A549 treated with AZD9567 at 1 μM for 4 hours (cell line): Measurements from ENCODE around the gene POLG2. TPM values are rescaled to one million over a fixed set of nuclear protein-coding genes. Genes with fewer than 3 reads are reported as not detected.

Experiments
- total RNA-seq: library from RNA; stranded (reverse); fragments of 200-300 nt; extraction: Qiagen RNA extraction; gene quantifications from 5 replicates; pipeline ENCODE4 v1.2.3, GENCODE V29; 2022; ENCODE audit not compliant: insufficient read depth

Gene POLG2
- 17.8 to 20.4 TPM (median 18.4 TPM) in 5 replicates for total RNA-seq

DNA sequence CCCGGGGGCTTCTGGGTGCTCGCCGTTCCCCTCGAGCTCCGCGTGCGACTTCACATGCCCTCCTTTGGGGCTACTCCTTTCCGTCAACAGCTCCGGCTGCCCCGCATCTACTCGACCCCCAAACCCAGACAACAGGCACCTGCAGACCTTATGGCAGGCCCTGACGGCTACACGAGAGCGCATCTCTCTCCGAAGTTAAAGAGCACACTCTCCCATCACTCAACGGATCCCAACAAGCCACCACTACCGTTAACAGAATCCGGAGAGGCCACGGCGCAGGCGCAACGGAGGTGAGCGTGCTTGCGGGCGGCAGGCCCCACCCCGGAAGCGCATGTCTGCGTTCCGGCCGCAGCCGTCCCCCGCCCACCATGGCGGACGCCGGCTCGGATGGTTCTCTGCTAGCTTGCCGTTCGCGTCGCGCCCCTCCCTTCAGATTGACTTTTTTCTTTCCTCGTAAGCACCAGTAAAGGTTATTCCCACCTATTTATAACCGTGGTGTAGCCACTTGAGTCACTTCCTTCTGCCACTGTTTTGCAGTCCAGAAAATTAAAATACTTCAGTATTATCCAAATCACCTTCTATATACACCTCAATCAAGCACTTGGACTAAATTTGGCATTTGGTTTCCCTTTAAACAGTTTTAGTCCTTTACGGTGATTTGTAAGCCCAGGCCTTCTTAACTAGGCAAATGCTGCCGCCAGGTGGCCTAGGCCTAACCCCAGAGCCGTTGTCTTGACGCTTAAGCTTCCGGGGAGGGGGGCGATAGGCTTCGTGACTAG lies at the start of gene POLG2:
Gene POLG2 (minus strand): TSS at position 269 of the 779 bp plus-strand sequence. CDS start 86 bp downstream, at position 183.

DNA sequence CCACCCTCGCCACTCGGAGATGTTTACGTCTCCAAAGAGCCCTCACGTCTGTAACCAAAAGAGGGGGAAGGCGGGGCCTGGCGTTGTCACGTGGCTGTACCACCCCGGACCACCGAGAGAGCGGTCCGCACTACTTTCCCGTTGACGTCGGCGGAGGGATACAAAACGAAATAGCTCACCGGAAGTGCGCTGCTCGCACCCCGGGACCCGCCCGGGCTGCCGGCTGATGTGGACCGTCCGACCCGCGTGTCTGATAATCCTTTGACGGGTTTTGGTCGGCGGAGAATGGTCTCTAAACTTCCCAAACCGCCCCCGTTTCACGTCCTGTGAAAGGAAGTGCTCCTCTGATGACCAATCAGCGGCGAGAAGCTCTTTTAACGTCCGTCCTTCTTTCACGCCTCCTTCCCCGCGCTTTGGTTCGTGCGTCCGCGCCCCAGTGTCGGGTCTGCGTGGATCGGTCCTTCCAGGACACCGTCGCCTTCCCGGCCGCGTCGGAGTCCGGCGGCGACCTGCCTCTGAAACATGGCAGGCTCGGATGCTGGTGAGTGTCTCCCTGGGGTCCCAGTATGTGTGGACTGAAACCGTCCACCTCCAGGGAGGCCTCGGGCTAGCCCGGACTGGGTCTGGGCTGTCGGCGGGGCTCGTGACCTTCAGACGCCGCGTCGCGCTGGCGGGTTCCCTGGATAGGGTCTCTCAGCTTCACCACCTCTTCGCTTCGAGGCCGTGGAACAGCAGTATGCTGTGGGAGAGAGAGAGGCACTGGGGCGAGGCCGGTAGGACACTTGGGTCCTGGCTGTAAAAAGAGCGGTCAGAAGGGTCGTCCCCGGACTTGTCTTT lies 9.9 kb upstream of the POLG2 start, which contains the start of gene CEP95:
Gene CEP95 (plus strand): TSS at position 402 of the 837 bp plus-strand sequence. CDS start 121 bp downstream, at position 523.

DNA sequence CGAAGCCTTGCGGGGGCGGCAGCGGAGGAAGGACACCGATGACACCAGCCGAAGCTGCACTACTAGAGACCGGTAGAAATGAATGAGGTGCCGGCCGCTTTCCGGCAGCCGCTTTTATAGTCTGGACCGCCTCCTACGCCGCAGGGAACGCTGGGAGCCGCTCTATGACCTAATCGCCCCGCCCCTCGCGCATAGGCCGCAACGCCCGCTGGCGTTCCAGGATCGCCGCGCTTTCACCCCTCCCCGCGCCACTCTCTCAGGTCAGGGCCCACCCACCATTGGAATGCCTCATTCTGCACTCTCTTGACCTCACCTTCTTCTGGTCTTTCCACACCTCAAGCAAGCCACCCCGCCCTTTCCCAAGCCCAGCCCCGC lies 9.3 kb upstream of the POLG2 start, which contains the start of gene DDX5:
Gene DDX5 (minus strand): TSS at position 89 of the 375 bp plus-strand sequence. CDS start 170 bp downstream, outside the sequence.

DNA sequence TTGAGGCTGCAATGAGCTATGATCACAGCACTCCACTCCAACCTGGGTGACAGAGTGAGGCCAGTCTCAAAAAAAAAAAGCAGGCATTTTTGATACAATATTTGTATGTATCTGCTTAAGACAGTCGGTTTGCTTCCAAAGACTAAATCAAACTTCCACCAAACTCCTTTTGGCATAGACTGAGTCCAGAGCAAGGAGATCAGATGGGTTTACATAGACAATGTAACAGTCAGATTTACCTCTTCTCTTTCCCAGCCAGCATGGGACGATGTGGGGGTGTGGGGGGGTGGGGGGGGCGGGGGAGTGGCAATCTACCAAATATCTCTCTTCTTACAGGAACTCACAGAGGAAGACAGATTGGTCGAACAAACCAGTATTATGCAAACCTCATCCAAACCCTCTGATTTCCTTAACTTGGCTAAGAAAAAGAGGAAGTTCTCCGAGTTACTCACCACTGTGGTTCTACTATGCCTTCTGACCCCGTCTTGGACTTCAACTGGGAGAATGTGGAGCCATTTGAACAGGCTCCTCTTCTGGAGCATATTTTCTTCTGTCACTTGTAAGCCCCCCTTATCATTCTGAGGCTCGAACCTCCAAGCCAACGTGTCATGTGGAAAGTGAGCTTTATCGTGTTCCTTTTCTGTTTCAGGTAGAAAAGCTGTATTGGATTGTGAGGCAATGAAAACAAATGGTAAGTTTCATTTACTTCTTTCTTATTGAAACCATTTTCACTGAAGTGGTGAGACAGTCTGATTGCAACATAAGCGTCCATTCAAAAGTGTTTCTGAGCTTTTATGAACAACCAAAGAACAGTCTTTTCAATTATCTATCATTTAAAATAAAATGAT lies 48.0 kb downstream of the POLG2 start, which contains the start of gene MILR1:
Gene MILR1 (plus strand): TSS at position 451 of the 848 bp plus-strand sequence. CDS start 54 bp downstream, at position 505.

Other genes starting within 250 kb of the POLG2 start
- gene TEX2, start 233.8 kb downstream of the POLG2 start, total RNA-seq: 11.6 to 13.7 TPM (median 13.1 TPM) in 5 replicates
- gene PECAM1, start 106.2 kb downstream of the POLG2 start, total RNA-seq: 0.03 to 0.21 TPM (median 0.05 TPM) in 4 of 5 replicates, not detected in the other
- gene MILR1, start 47.9 kb downstream of the POLG2 start, total RNA-seq: 1.4 to 1.7 TPM (median 1.4 TPM) in 4 of 5 replicates, not detected in the other
- 580 to 1,180 TPM (median 668 TPM) in 5 replicates for gene DDX5, start 9.2 kb upstream of the POLG2 start, total RNA-seq
- gene CEP95, start 9.9 kb upstream of the POLG2 start, total RNA-seq: 29.0 to 44.4 TPM (median 32.8 TPM) in 5 replicates
- gene SMURF2, start 165.3 kb upstream of the POLG2 start, total RNA-seq: 21.5 to 33.8 TPM (median 24.5 TPM) in 5 replicates